HepG2 (cell line): ENCODE measurements around the gene SCFD2.

Experiments
- MAFK ChIP-seq, 2 experiments: IDR thresholded peaks in 1 of 2; conservative IDR thresholded peaks in 1 of 2; 2 replicates each; pipeline ENCODE4 v1.6.1; 2011; ENCODE audit warnings: improper control_type of control experiment in 2 of 2, low read length in 2 of 2
- POLR2A ChIP-seq, 2 experiments: IDR thresholded peaks; 2 replicates each; pipeline ENCODE4 v1.6.1; 2011; ENCODE audit warnings: low read depth in 2 of 2, low read length in 2 of 2, mild to moderate bottlenecking in 1 of 2, moderate library complexity in 1 of 2; ENCODE audit not compliant: insufficient read depth in 1 of 2
- POLR2AphosphoS5 ChIP-seq: IDR thresholded peaks from 2 replicates; pipeline ENCODE4 v1.6.1; 2012; ENCODE audit warnings: low read depth, low read length
- ZNF773 ChIP-seq: sonication (generic); formaldehyde crosslinking; IDR thresholded peaks from 2 replicates; pipeline ENCODE4 v1.4.0; 2020; ENCODE audit warnings: missing genetic modification reagents, borderline replicate concordance

DNA sequence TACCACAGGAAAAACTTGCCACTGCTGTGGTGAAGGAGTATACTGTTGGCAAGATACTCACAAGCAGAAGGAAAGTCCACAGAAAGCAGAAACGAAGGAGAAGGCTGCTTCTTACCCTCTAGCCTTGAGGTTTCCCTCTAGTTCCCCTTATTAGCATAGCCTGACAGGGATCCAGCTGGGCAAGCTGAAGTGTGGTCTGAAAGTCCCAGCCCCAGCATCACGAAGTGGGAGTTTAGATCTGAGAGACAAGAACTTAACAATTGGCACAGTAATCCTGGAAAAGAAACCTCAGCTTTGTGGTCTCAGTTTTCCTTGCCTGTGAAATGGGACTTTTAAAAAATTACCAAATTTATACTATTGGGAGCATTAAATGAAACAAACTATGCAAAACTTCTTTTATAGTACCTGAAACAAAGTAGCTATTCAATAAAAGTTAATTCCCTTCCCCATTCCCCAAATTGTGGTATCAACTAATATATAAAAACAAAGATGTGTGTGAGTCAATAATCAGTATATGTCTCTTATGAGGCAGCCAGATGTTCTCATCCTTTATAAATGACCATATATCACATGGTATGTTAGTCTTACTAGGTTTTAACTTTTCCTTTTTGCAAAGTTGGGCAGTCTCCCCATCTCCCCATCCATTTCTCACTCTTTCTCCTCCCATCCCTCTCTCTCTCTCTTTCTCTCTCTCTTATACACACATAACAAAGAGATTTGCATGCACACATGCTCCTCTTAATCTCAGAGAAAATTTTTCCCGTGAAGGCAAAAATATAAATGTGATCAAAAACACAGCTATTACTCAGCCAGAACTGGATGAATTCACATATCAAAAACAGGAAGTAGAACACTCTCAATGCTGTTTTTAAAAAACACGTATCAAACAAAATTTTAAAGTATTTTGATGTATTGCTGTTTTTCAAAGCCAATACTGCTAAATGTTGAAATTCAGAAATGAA lies 57.8 kb downstream of the SCFD2 start:
- TF ChIP-seq MAFK (conservative IDR thresholded peaks at IDR 0.05 in 1 of 2, IDR thresholded peaks at IDR 0.05 in 1 of 2; ENCODE audit: low read length in 2 of 2) (no peak), POLR2A (IDR thresholded peaks at IDR 0.05; ENCODE audit: insufficient read depth in 1 of 2, low read depth in 2 of 2, low read length in 2 of 2) (no peak), ZNF773 (CRISPR knock-in tag) (no peak), POLR2AphosphoS5 (no peak)
